Measurements from ENCODE around the gene CDON.
A peak's percentile ranks its signal among the peaks of the same experiment; 100 is the strongest.
"Not testable (repeated sequence)": the region's sequence is repeated elsewhere in the genome, so short reads cannot be mapped to it uniquely, and the experiment has no call there.

Gene CDON

GRCh38 chr11:125995313-125995712 lies 67.4 kb downstream of the CDON start:
- DNase-seq (ENCODE audit: low read depth in 3 of 3) = peak; percentile 34 to 62 (median 49)

GRCh38 chr11:125994509-125994908 lies 68.2 kb downstream of the CDON start:
- DNase-seq (ENCODE audit: low read depth in 3 of 3) = no peak

- DNase-seq (ENCODE audit: low read depth in 3 of 3) = no peak
Observed at GRCh38 chr11:125992893-125993292, 69.8 kb downstream of the CDON start.

- DNase-seq (ENCODE audit: low read depth in 3 of 3) = peak in 1 of 3 donors; percentile 4
Observed at GRCh38 chr11:125990244-125990643, 72.4 kb downstream of the CDON start.

GRCh38 chr11:125987066-125987641 lies 75.5 kb downstream of the CDON start:
- no peak for DNase-seq (ENCODE audit: low read depth in 3 of 3)

GRCh38 chr11:125985956-125986355 lies 76.7 kb downstream of the CDON start:
- not testable (repeated sequence) for DNase-seq (ENCODE audit: low read depth in 3 of 3)

- DNase-seq (ENCODE audit: low read depth in 3 of 3) = no peak
Observed at GRCh38 chr11:125982348-125982730, 80.3 kb downstream of the CDON start.

- no peak for DNase-seq (ENCODE audit: low read depth in 3 of 3)
Observed at GRCh38 chr11:125980436-125980835, 82.2 kb downstream of the CDON start.

- no peak for DNase-seq (ENCODE audit: low read depth in 3 of 3)
Observed at GRCh38 chr11:125979511-125979910, 83.2 kb downstream of the CDON start.

- DNase-seq (ENCODE audit: low read depth in 3 of 3) = no peak
Observed at GRCh38 chr11:125978778-125979407, 83.8 kb downstream of the CDON start.

GRCh38 chr11:125978181-125978716 lies 84.4 kb downstream of the CDON start:
- no peak for DNase-seq (ENCODE audit: low read depth in 3 of 3)

GRCh38 chr11:125977333-125977732 lies 85.3 kb downstream of the CDON start:
- no peak for DNase-seq (ENCODE audit: low read depth in 3 of 3)

- no peak for DNase-seq (ENCODE audit: low read depth in 3 of 3)
Observed at GRCh38 chr11:125976156-125976555, 86.5 kb downstream of the CDON start.

GRCh38 chr11:125975634-125976033 lies 87.0 kb downstream of the CDON start:
- no peak for DNase-seq (ENCODE audit: low read depth in 3 of 3)

- no peak for DNase-seq (ENCODE audit: low read depth in 3 of 3)
Observed at GRCh38 chr11:125974284-125974683, 88.4 kb downstream of the CDON start.

- DNase-seq (ENCODE audit: low read depth in 3 of 3) = no peak
Observed at GRCh38 chr11:125971618-125972017, 91.0 kb downstream of the CDON start.

GRCh38 chr11:125968354-125968753 lies 94.3 kb downstream of the CDON start:
- DNase-seq (ENCODE audit: low read depth in 3 of 3) = no peak

GRCh38 chr11:125967515-125967914 lies 95.2 kb downstream of the CDON start:
- DNase-seq (ENCODE audit: low read depth in 3 of 3) = no peak

- no peak for DNase-seq (ENCODE audit: low read depth in 3 of 3)
Observed at GRCh38 chr11:125960771-125961170, 101.9 kb downstream of the CDON start.

GRCh38 chr11:125959931-125960330 lies 102.7 kb downstream of the CDON start:
- DNase-seq (ENCODE audit: low read depth in 3 of 3) = no peak

- DNase-seq (ENCODE audit: low read depth in 3 of 3) = no peak
Observed at GRCh38 chr11:125959511-125959910, 103.2 kb downstream of the CDON start.

GRCh38 chr11:125958872-125959400 lies 103.7 kb downstream of the CDON start:
- no peak for DNase-seq (ENCODE audit: low read depth in 3 of 3)

GRCh38 chr11:125957618-125958332 lies 104.9 kb downstream of the CDON start:
- DNase-seq (ENCODE audit: low read depth in 3 of 3) = no peak

Data from stimulated activated CD4-positive, alpha-beta T cell treated with anti-CD3 and anti-CD28 coated beads, TNF-alpha, amount 100 ng/mL, for 48 hours (primary cell).